ENCODE measurements around the gene NDUFS4. TPM values are rescaled to one million over a fixed set of nuclear protein-coding genes. Genes with fewer than 3 reads are reported as not detected.

The NDUFS4 gene
- 104 and 105 TPM in 2 replicates for polyA plus RNA-seq (2012; rRNA removed)
- polyA plus RNA-seq (2012; cell fraction: cytosol; rRNA removed), result 143 and 187 TPM in 2 replicates
- 21.1 and 40.0 TPM in 2 replicates for polyA plus RNA-seq (2012; cell fraction: nucleus; rRNA removed)

DNA sequence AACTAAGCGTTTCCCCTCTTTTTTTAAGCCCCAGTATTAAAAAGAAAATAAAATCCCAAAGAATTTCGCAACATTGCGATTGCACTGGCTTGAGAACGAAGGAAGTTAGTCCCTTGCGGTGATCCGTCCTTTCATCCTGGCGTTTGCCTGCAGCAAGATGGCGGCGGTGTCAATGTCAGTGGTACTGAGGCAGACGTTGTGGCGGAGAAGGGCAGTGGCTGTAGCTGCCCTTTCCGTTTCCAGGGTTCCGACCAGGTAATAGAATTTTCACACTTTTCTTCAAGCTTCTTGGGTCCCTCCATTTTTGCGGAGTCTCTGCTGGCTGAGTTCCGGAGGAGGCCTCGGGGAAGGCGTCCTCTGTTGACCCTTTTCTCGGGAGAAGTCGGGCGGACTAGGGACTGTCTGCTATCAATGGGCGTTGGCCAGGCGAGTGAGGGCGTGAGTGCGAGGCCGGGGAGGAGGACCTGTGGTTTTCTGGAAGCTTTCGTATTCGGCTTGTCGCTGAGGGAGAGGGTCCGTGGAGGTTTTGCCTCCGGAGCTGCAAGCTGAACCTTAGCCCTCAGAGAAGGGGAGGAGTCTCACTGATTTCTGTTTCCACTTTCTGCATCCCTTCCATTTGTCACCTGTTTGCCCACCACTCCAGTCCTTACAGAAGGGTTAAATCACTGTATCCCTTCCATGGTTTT is at the start of gene NDUFS4:
Gene NDUFS4, plus strand, starts transcription at position 134 of the 686 bp plus-strand sequence. Its CDS starts 24 bp downstream, at position 158.
- WGBS (ENCODE audit: low lambda C conversion rate), result under 1% methylated on average over 23 of the region's 30 CpGs
- TF ChIP-seq FOSL2 (IDR thresholded peaks at IDR 0.05; ENCODE audit: borderline replicate concordance, low read depth) (no peak), EZH2phosphoT487 (IDR thresholded peaks at IDR 0.05; ENCODE audit: borderline replicate concordance, low read depth) (no peak), CTCF (IDR thresholded peaks at IDR 0.05) (no peak), RXRA (IDR thresholded peaks at IDR 0.05; ENCODE audit: borderline replicate concordance, low read depth) (no peak; the same call in 1 of the 2 replicates), TEAD4 (IDR thresholded peaks at IDR 0.05; ENCODE audit: borderline replicate concordance, insufficient read depth) (no peak), MEF2A (IDR thresholded peaks at IDR 0.05; ENCODE audit: borderline replicate concordance, low read depth) (no peak), ELF1 (IDR thresholded peaks at IDR 0.05) (peak; percentile 32; the same call in 1 of the 2 replicates), EP300 (IDR thresholded peaks at IDR 0.05; ENCODE audit: borderline replicate concordance in 1 of 2, low read depth in 1 of 2, low read length in 1 of 2) (no peak), MXI1 (IDR thresholded peaks at IDR 0.05; ENCODE audit: low read depth, low read length) (peak; percentile 65), RCOR1 (IDR thresholded peaks at IDR 0.05; ENCODE audit: low read length) (0 out of 2 replicates have a peak, but pooled peaks have one; percentile 18), TCF12 (IDR thresholded peaks at IDR 0.05) (no peak), FOXM1 (IDR thresholded peaks at IDR 0.05; ENCODE audit: low read depth) (no peak), YY1 (IDR thresholded peaks at IDR 0.05; ENCODE audit: low read depth) (peak; percentile 97), CHD2 (IDR thresholded peaks at IDR 0.05; ENCODE audit: low read length, partially characterized antibody) (peak; percentile 53), POLR2AphosphoS5 (IDR thresholded peaks at IDR 0.05; ENCODE audit: low read depth, low read length) (peak; percentile 94), GATA2 (CRISPR knock-in tag; IDR thresholded peaks at IDR 0.05) (no peak), GABPA (IDR thresholded peaks at IDR 0.05; ENCODE audit: low read depth) (no peak), TAF1 (IDR thresholded peaks at IDR 0.05; ENCODE audit: borderline replicate concordance, low read depth, low read length) (peak; percentile 97), MAX (IDR thresholded peaks at IDR 0.05; ENCODE audit: low read depth) (no peak)
- TF ChIP-seq, protein P1, sequence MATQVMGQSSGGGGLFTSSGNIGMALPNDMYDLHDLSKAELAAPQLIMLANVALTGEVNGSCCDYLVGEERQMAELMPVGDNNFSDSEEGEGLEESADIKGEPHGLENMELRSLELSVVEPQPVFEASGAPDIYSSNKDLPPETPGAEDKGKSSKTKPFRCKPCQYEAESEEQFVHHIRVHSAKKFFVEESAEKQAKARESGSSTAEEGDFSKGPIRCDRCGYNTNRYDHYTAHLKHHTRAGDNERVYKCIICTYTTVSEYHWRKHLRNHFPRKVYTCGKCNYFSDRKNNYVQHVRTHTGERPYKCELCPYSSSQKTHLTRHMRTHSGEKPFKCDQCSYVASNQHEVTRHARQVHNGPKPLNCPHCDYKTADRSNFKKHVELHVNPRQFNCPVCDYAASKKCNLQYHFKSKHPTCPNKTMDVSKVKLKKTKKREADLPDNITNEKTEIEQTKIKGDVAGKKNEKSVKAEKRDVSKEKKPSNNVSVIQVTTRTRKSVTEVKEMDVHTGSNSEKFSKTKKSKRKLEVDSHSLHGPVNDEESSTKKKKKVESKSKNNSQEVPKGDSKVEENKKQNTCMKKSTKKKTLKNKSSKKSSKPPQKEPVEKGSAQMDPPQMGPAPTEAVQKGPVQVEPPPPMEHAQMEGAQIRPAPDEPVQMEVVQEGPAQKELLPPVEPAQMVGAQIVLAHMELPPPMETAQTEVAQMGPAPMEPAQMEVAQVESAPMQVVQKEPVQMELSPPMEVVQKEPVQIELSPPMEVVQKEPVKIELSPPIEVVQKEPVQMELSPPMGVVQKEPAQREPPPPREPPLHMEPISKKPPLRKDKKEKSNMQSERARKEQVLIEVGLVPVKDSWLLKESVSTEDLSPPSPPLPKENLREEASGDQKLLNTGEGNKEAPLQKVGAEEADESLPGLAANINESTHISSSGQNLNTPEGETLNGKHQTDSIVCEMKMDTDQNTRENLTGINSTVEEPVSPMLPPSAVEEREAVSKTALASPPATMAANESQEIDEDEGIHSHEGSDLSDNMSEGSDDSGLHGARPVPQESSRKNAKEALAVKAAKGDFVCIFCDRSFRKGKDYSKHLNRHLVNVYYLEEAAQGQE (IDR thresholded peaks at IDR 0.05; ENCODE audit: low read depth, low read length), result peak; percentile 68
- TF ChIP-seq, protein P2, sequence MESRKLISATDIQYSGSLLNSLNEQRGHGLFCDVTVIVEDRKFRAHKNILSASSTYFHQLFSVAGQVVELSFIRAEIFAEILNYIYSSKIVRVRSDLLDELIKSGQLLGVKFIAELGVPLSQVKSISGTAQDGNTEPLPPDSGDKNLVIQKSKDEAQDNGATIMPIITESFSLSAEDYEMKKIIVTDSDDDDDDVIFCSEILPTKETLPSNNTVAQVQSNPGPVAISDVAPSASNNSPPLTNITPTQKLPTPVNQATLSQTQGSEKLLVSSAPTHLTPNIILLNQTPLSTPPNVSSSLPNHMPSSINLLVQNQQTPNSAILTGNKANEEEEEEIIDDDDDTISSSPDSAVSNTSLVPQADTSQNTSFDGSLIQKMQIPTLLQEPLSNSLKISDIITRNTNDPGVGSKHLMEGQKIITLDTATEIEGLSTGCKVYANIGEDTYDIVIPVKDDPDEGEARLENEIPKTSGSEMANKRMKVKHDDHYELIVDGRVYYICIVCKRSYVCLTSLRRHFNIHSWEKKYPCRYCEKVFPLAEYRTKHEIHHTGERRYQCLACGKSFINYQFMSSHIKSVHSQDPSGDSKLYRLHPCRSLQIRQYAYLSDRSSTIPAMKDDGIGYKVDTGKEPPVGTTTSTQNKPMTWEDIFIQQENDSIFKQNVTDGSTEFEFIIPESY (IDR thresholded peaks at IDR 0.05; ENCODE audit: borderline replicate concordance, low read depth), result peak; percentile 66; the same call in 1 of the 2 replicates
- TF ChIP-seq, protein P3, sequence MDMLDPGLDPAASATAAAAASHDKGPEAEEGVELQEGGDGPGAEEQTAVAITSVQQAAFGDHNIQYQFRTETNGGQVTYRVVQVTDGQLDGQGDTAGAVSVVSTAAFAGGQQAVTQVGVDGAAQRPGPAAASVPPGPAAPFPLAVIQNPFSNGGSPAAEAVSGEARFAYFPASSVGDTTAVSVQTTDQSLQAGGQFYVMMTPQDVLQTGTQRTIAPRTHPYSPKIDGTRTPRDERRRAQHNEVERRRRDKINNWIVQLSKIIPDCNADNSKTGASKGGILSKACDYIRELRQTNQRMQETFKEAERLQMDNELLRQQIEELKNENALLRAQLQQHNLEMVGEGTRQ (IDR thresholded peaks at IDR 0.05; ENCODE audit: borderline replicate concordance, low read depth, low read length), result no peak
- TF ChIP-seq, protein P4, sequence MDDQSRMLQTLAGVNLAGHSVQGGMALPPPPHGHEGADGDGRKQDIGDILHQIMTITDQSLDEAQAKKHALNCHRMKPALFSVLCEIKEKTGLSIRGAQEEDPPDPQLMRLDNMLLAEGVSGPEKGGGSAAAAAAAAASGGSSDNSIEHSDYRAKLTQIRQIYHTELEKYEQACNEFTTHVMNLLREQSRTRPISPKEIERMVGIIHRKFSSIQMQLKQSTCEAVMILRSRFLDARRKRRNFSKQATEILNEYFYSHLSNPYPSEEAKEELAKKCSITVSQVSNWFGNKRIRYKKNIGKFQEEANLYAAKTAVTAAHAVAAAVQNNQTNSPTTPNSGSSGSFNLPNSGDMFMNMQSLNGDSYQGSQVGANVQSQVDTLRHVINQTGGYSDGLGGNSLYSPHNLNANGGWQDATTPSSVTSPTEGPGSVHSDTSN (IDR thresholded peaks at IDR 0.05), result no peak

More for the DNA sequence above, at the start of gene NDUFS4:
- H3K4me1 ChIP-seq (ENCODE audit: control insufficient read depth in 1 of 2, insufficient read depth in 2 of 2, low read depth in 1 of 2, low read length in 1 of 2), result no peaks in the 10 kb centered on the region; a peak in 2 of 4 replicates
- peak within 1 kb of the TSS; percentile 85 for H3K9ac ChIP-seq
- CTCF ChIA-PET, result no interaction called here
- no peaks in the 10 kb centered on the region for H3K27me3 ChIP-seq (ENCODE audit: insufficient read depth)
- POLR2A ChIA-PET, result no interaction called here
- peak; percentile 65 for DNase-seq
- no peaks in the 10 kb centered on the region for H3K9me2 ChIP-seq
- H3K79me2 ChIP-seq (ENCODE audit: insufficient read depth), result peaks cover 52% of the 10 kb centered on the region
- no peaks in the 10 kb centered on the region for H4K20me1 ChIP-seq (ENCODE audit: insufficient read depth)
- H2AFZ ChIP-seq (ENCODE audit: low read depth), result peak within 1 kb of the TSS; percentile 98
- H3K27ac ChIP-seq (ENCODE audit: low read depth in 2 of 2, low read length in 1 of 2), result peak within 1 kb of the TSS; percentile 83 to 89
- H3K9me3 ChIP-seq, result no peaks in the 10 kb centered on the region
- peak within 1 kb of the TSS; percentile 80 for H3K4me2 ChIP-seq
- H3F3A ChIP-seq (replicated peaks; ENCODE audit: insufficient read depth), result no peaks in the 10 kb centered on the region
- H3K4me3 ChIP-seq (ENCODE audit: low read depth in 2 of 2, low read length in 1 of 2), result peak within 1 kb of the TSS; percentile 87 to 95
- H3K36me3 ChIP-seq (replicated peaks in 1 of 2; ENCODE audit: control insufficient read depth in 1 of 2, insufficient read depth in 2 of 2, low read length in 1 of 2), result no peaks in the 10 kb centered on the region
